Measurements from ENCODE around the gene PRRT4.

GRCh38 chr7:128365432-128365831 lies 3.9 kb upstream of the PRRT4 start:
- TF ChIP-seq CTCF (conservative IDR thresholded peaks at IDR 0.05) (no peak), EZH2 (IDR thresholded peaks at IDR 0.05; ENCODE audit: low read depth) (no peak)

Measured in PC-9 (cell line).